HepG2 (cell line): ENCODE measurements around the gene JAM2. TPM values are rescaled to one million over a fixed set of nuclear protein-coding genes. Genes with fewer than 3 reads are reported as not detected.

ENCODE experiments used
- DDIT3 ChIP-seq: sonication (generic); formaldehyde crosslinking; IDR thresholded peaks from 2 replicates; pipeline ENCODE4 v1.4.0; 2020; ENCODE audit warnings: mild to moderate bottlenecking, missing genetic modification reagents
- FOSL2 ChIP-seq: sonication (generic); formaldehyde crosslinking; IDR thresholded peaks from 2 replicates; pipeline ENCODE4 v1.4.0; 2020; ENCODE audit warnings: missing genetic modification reagents
- FOXK1 ChIP-seq: sonication (generic); formaldehyde crosslinking; IDR thresholded peaks from 2 replicates; pipeline ENCODE4 v1.4.0; 2020; ENCODE audit warnings: low read depth, missing genetic modification reagents, borderline replicate concordance
- GABPA ChIP-seq, 2 experiments: IDR thresholded peaks; 2 replicates each; pipeline ENCODE4 v1.6.1; 2011 to 2016; ENCODE audit warnings: low read depth in 2 of 2, low read length in 1 of 2, missing biosample characterization in 1 of 2, missing genetic modification characterization in 1 of 2
- GLMP ChIP-seq: sonication (generic); formaldehyde crosslinking; IDR thresholded peaks from 2 replicates; pipeline ENCODE4 v1.9.0; 2021; ENCODE audit warnings: missing genetic modification reagents, mild to moderate bottlenecking, borderline replicate concordance
- GMEB2 ChIP-seq: IDR thresholded peaks from 2 replicates; pipeline ENCODE4 v1.6.1; 2016; ENCODE audit warnings: missing biosample characterization, missing genetic modification reagents, low read depth
- POLR2A ChIP-seq, 2 experiments: IDR thresholded peaks; 2 replicates each; pipeline ENCODE4 v1.6.1; 2011; ENCODE audit warnings: low read depth in 2 of 2, low read length in 2 of 2, mild to moderate bottlenecking in 1 of 2, moderate library complexity in 1 of 2; ENCODE audit not compliant: insufficient read depth in 1 of 2
- RORA ChIP-seq: sonication (generic); formaldehyde crosslinking; IDR thresholded peaks from 2 replicates; pipeline ENCODE4 v1.5.0; 2020; ENCODE audit warnings: mild to moderate bottlenecking, missing genetic modification reagents, moderate library complexity
- SP140L ChIP-seq: sonication (generic); formaldehyde crosslinking; IDR thresholded peaks from 2 replicates; pipeline ENCODE4 v1.4.0; 2020; ENCODE audit warnings: missing genetic modification reagents, borderline replicate concordance
- ZBTB25 ChIP-seq: IDR thresholded peaks from 2 replicates; pipeline ENCODE4 v1.6.1; 2018; ENCODE audit warnings: missing genetic modification reagents
- ZFY ChIP-seq: sonication (generic); formaldehyde crosslinking; IDR thresholded peaks from 2 replicates; pipeline ENCODE4 v1.4.0; 2020; ENCODE audit warnings: missing genetic modification reagents
- ZNF10 ChIP-seq: sonication (generic); formaldehyde crosslinking; IDR thresholded peaks from 2 replicates; pipeline ENCODE4 v1.4.0; 2020; ENCODE audit warnings: mild to moderate bottlenecking, low read depth, missing genetic modification reagents, borderline replicate concordance
- ZNF142 ChIP-seq: sonication (generic); formaldehyde crosslinking; IDR thresholded peaks from 2 replicates; pipeline ENCODE4 v1.4.0; 2020; ENCODE audit warnings: missing genetic modification reagents
- ZNF335 ChIP-seq: sonication (generic); formaldehyde crosslinking; IDR thresholded peaks from 2 replicates; pipeline ENCODE4 v1.4.0; 2020; ENCODE audit warnings: missing genetic modification reagents
- ZNF543 ChIP-seq: sonication (generic); formaldehyde crosslinking; IDR thresholded peaks from 2 replicates; pipeline ENCODE4 v1.4.0; 2020; ENCODE audit warnings: mild to moderate bottlenecking, missing genetic modification reagents
- ZNF879 ChIP-seq: sonication (generic); formaldehyde crosslinking; IDR thresholded peaks from 2 replicates; pipeline ENCODE4 v1.8.1; 2023; ENCODE audit warnings: missing genetic modification reagents
- polyA plus RNA-seq, 8 experiments: library from polyadenylated mRNA; depleted of rRNA in 3 of 8; stranded (reverse) in 7 of 8; unstranded in 1 of 8; fragments of >200 nt; fragmentation: Illumina TruSeq in 4 of 8; extraction: Trizol in 4 of 8; gene quantifications; 2 replicates each; pipeline versions ENCODE4 v1.2.1 to v1.2.3, GENCODE V29; 2011 to 2016; ENCODE audit warnings: low read depth in 4 of 8, missing spikeins in 1 of 8, mixed read lengths in 1 of 8; ENCODE audit not compliant: insufficient read depth in 1 of 8
- total RNA-seq, 5 experiments: library from RNA; depleted of rRNA; stranded (reverse); fragments of >200 nt; fragmentation: Illumina TruSeq; extraction: Trizol; gene quantifications; 2 replicates each; pipeline ENCODE4 v1.2.3, GENCODE V29; 2016; ENCODE audit warnings: low read depth in 1 of 5

Gene JAM2
- total and polyA plus RNA-seq, 2 of the 13 experiments (the other 11 are each of a cell fraction or from before 2014, with no cell fraction given) = 0.07 TPM; not detected in 1

- peak; percentile 72 for TF ChIP-seq GABPA (IDR thresholded peaks at IDR 0.05; ENCODE audit: low read depth, low read length)
- no peak; the same call in 1 of the 2 replicates for TF ChIP-seq GABPA (CRISPR knock-in tag; IDR thresholded peaks at IDR 0.05; ENCODE audit: low read depth)
- TF ChIP-seq ZNF10 (CRISPR knock-in tag) = no peak
- TF ChIP-seq ZNF335 (CRISPR knock-in tag) = no peak
- TF ChIP-seq POLR2A (IDR thresholded peaks at IDR 0.05; ENCODE audit: insufficient read depth in 1 of 2, low read depth in 2 of 2, low read length in 2 of 2) = peak; percentile 5 to 71; a peak in 3 of 4 replicates
- 0 out of 2 replicates have a peak, but pooled peaks have one; percentile 3 for TF ChIP-seq FOSL2
- TF ChIP-seq FOXK1 (CRISPR knock-in tag) = peak; percentile 80; the same call in 1 of the 2 replicates
- TF ChIP-seq GMEB2 = no peak
- no peak for TF ChIP-seq GLMP (CRISPR knock-in tag)
- no peak for TF ChIP-seq ZNF879 (CRISPR knock-in tag)
- TF ChIP-seq SP140L (CRISPR knock-in tag) = no peak
- TF ChIP-seq DDIT3 = no peak
- no peak for TF ChIP-seq ZNF142 (CRISPR knock-in tag)
- peak; percentile 35; the same call in 1 of the 2 replicates for TF ChIP-seq ZFY (CRISPR knock-in tag)
- TF ChIP-seq ZNF543 = 0 out of 2 replicates have a peak, but pooled peaks have one; percentile 3
- TF ChIP-seq ZBTB25 (CRISPR knock-in tag) = peak; percentile 18
- TF ChIP-seq RORA (CRISPR knock-in tag) = no peak
Measured at GRCh38 chr21:25735646-25736597, 96.9 kb downstream of the JAM2 start (continued).
